ENCODE results near the gene SACS.
A peak's percentile ranks its signal among the peaks of the same experiment; 100 is the strongest.

Gene SACS

DNA sequence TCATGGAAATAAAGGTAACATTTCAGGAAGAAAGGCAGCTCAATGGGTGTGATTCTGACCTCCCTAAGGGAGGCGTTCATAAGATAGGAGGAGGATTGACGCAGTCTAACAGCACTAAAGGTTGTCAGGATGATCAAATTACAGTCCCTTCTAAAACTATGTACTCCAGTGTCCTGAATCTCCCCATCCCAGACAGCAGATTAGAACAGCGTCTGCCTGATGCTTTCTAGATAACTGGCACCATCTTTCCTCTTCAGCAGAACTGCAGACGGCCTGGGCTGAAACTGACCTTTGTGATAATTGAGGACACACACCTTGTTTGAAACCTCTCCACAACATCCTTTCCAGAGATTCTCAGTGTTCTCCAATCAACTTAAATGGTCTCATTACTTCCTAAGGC, 25.5 kb upstream of the SACS start:
- Histone ChIP-seq H2BK15ac (ENCODE audit: low read length) (no peak overlapping the region), H4K91ac (ENCODE audit: low read depth, low read length, poor library complexity) (no peak overlapping the region), H2AK5ac (ENCODE audit: low read depth, low read length) (no peak overlapping the region), H3K4me3 (ENCODE audit: low read length in 2 of 2) (no peak overlapping the region), H2BK5ac (ENCODE audit: low read length) (no peak overlapping the region), H3K4ac (ENCODE audit: low read length) (no peak overlapping the region), H3K9ac (ENCODE audit: low read depth, low read length, poor library complexity) (no peak overlapping the region), H3K4me1 (ENCODE audit: control insufficient read depth in 2 of 2, insufficient read depth in 1 of 2, low read depth in 1 of 2, low read length in 2 of 2) (no peaks in the 10 kb centered on the region), H2BK120ac (ENCODE audit: low read depth, low read length) (no peak overlapping the region), H3K4me2 (ENCODE audit: insufficient read depth, low read length, poor library complexity, severe bottlenecking) (no peak overlapping the region), H3K9me3 (replicated peaks in 1 of 2; ENCODE audit: control insufficient read depth in 2 of 2, insufficient read depth in 1 of 2, low read depth in 1 of 2, low read length in 2 of 2) (no peaks in the 10 kb centered on the region), H3K18ac (ENCODE audit: low read length) (no peak overlapping the region), H3K27ac (replicated peaks; ENCODE audit: low read length) (no peak overlapping the region), H2AFZ (ENCODE audit: low read length) (no peak overlapping the region), H4K8ac (ENCODE audit: low read depth, low read length) (no peak overlapping the region), H3K36me3 (replicated peaks in 1 of 2; ENCODE audit: control insufficient read depth in 2 of 2, insufficient read depth in 2 of 2, low read length in 2 of 2) (no peaks in the 10 kb centered on the region), H3K27me3 (ENCODE audit: control insufficient read depth in 3 of 3, insufficient read depth in 3 of 3, low read depth in 1 of 3, low read length in 3 of 3) (no peaks in the 10 kb centered on the region), H3K23ac (ENCODE audit: low read depth, low read length, poor library complexity) (no peak overlapping the region), H2BK12ac (ENCODE audit: low read length) (no peak overlapping the region), H3K14ac (ENCODE audit: low read length) (no peak overlapping the region), H3K79me1 (ENCODE audit: low read depth, low read length) (no peaks in the 10 kb centered on the region)
- WGBS, 2 donors (ENCODE audit: extremely low coverage in 2 of 2, insufficient read length in 2 of 2, insufficient replicate concordance in 1 of 2): no CpG with 5 or more reads among the region's 4 CpGs
- no peak for DNase-seq (ENCODE audit: low spot score)

DNA sequence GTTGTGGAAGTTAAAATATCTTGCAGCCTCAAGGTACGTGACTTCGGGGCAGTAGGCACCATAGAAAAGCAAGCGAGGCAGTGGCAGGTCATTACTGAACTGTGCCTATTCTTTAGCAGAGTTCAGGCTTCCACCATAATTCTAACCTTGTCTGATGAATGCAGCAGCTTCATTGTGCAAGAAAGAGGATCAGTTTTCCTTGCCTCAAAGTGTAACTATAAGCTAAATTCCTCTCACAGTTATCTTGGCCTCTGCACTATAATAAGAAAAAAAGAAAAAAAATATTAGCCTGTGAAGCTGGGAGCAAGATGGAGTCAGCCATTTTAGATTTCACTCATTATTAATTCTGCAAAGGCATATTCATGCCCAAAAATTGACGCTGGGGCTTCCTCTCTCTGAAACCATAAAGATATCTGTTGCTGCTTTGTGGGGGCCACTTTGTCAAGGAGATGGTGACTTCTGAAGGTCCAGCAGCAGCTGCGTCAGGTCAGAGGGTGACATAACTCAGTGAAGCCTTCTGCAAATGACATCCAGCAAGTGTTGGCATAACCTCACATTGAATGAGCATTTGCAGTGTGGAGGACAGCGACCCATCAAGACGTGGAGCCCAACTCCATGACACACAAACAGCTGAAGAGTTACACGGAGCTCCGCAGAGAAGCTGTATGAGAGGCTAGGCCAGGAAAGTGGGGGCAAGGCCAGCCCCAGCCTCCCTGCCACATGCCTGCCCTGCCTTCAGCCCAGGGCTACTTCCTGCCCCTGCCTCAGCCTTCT, 23.1 kb upstream of the SACS start:
- Histone ChIP-seq H2AFZ (ENCODE audit: low read length) (peak overlapping the region; percentile 11), H4K8ac (ENCODE audit: low read depth, low read length) (no peak overlapping the region), H3K23ac (ENCODE audit: low read depth, low read length, poor library complexity) (no peak overlapping the region), H3K27ac (replicated peaks; ENCODE audit: low read length) (no peak overlapping the region), H2BK120ac (ENCODE audit: low read depth, low read length) (no peak overlapping the region), H2BK12ac (ENCODE audit: low read length) (no peak overlapping the region), H3K4me3 (ENCODE audit: low read length in 2 of 2) (no peak overlapping the region), H3K4ac (ENCODE audit: low read length) (no peak overlapping the region), H3K79me1 (ENCODE audit: low read depth, low read length) (no peaks in the 10 kb centered on the region), H3K9ac (ENCODE audit: low read depth, low read length, poor library complexity) (no peak overlapping the region), H3K4me1 (ENCODE audit: control insufficient read depth in 2 of 2, insufficient read depth in 1 of 2, low read depth in 1 of 2, low read length in 2 of 2) (no peaks in the 10 kb centered on the region), H2AK5ac (ENCODE audit: low read depth, low read length) (no peak overlapping the region), H2BK15ac (ENCODE audit: low read length) (peak overlapping the region; percentile 22), H4K91ac (ENCODE audit: low read depth, low read length, poor library complexity) (no peak overlapping the region), H3K14ac (ENCODE audit: low read length) (no peak overlapping the region), H3K4me2 (ENCODE audit: insufficient read depth, low read length, poor library complexity, severe bottlenecking) (no peak overlapping the region), H3K27me3 (ENCODE audit: control insufficient read depth in 3 of 3, insufficient read depth in 3 of 3, low read depth in 1 of 3, low read length in 3 of 3) (no peaks in the 10 kb centered on the region), H3K9me3 (replicated peaks in 1 of 2; ENCODE audit: control insufficient read depth in 2 of 2, insufficient read depth in 1 of 2, low read depth in 1 of 2, low read length in 2 of 2) (no peaks in the 10 kb centered on the region), H3K18ac (ENCODE audit: low read length) (no peak overlapping the region), H2BK5ac (ENCODE audit: low read length) (no peak overlapping the region), H3K36me3 (replicated peaks in 1 of 2; ENCODE audit: control insufficient read depth in 2 of 2, insufficient read depth in 2 of 2, low read length in 2 of 2) (no peaks in the 10 kb centered on the region)
- WGBS, 2 donors (ENCODE audit: extremely low coverage in 2 of 2, insufficient read length in 2 of 2, insufficient replicate concordance in 1 of 2): no CpG with 5 or more reads among the region's 9 CpGs
- no peak for DNase-seq (ENCODE audit: low spot score)

DNA sequence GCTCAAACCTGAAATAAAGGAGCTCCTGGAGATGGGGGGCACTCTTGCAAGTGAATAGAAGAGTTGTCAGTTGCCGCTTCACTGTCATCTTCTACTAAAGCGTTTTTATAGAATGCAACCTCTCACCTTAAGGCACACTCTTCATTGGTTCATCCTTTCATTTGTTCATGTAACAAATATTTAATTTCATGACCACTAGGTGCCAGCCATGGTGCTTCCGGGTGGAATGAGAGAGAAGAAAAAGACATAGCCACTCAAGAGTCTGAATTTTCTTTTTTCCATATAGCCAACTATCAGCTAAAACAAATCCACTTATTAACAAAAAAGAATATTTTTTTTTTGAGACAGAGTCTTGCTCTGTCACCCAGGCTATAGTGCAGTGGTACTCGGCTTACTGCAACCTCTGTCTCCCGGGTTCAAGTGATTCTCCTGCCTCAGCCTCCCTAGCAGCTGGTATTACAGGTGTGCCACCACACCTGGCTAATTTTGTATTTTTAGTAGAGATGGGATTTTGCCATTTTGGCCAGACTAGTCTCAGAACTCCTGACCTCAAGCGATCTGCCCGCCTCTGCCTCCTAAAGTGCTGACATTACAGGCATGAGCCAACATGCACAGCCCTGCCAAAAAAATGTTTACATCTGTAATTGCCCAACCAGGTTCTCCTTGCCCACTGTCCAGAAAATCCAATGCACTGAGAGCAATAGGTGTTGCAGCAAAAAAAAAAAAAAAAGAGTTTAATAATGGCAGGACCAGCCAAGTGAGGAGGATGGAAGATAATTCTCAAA, 22.1 kb upstream of the SACS start:
- no peak overlapping the region for H2BK5ac ChIP-seq (ENCODE audit: low read length)
- WGBS, 2 donors (ENCODE audit: extremely low coverage in 2 of 2, insufficient read length in 2 of 2, insufficient replicate concordance in 1 of 2): no CpG with 5 or more reads among the region's 7 CpGs
- no peaks in the 10 kb centered on the region for H3K36me3 ChIP-seq (replicated peaks in 1 of 2; ENCODE audit: control insufficient read depth in 2 of 2, insufficient read depth in 2 of 2, low read length in 2 of 2)

DNA sequence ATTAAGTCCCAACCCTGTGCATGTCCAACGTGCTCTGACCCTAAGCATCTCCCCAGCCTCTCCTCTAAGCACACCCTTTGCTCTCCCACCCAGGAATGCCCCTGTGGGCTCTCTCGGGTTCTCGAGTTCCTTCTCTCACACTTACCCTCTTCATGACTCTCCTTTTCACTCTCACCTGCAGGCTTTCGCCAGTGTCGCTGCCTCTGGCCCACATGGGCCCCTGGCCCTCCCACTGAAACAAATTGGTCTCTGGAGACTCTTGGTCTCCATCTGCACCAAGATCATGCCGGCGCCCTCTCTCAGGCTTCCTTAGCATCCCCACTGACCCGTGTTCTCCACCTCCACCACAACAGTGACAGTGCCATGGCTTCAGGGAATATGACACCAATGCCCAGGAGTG, 19.6 kb upstream of the SACS start:
- no peaks in the 10 kb centered on the region for H3K27me3 ChIP-seq (ENCODE audit: control insufficient read depth in 3 of 3, insufficient read depth in 3 of 3, low read depth in 1 of 3, low read length in 3 of 3)
- no peak overlapping the region for H3K9ac ChIP-seq (ENCODE audit: low read depth, low read length, poor library complexity)
- H3K4me1 ChIP-seq (ENCODE audit: control insufficient read depth in 2 of 2, insufficient read depth in 1 of 2, low read depth in 1 of 2, low read length in 2 of 2): peaks cover 13 to 20% of the 10 kb centered on the region in 2 donors
- H2BK15ac ChIP-seq (ENCODE audit: low read length): no peak overlapping the region
- no peaks in the 10 kb centered on the region for H3K79me1 ChIP-seq (ENCODE audit: low read depth, low read length)
- no peak overlapping the region for H3K14ac ChIP-seq (ENCODE audit: low read length)
- no peak overlapping the region for H3K18ac ChIP-seq (ENCODE audit: low read length)
- no CpG with 5 or more reads among the region's 8 CpGs for whole genome bisulfite sequencing, 2 donors (ENCODE audit: extremely low coverage in 2 of 2, insufficient read length in 2 of 2, insufficient replicate concordance in 1 of 2)
- no peak overlapping the region for H2BK120ac ChIP-seq (ENCODE audit: low read depth, low read length)
- H4K91ac ChIP-seq (ENCODE audit: low read depth, low read length, poor library complexity): no peak overlapping the region
- no peaks in the 10 kb centered on the region for H3K9me3 ChIP-seq (replicated peaks in 1 of 2; ENCODE audit: control insufficient read depth in 2 of 2, insufficient read depth in 1 of 2, low read depth in 1 of 2, low read length in 2 of 2)
- H3K27ac ChIP-seq (replicated peaks; ENCODE audit: low read length): no peak overlapping the region
- no peaks in the 10 kb centered on the region for H3K36me3 ChIP-seq (replicated peaks in 1 of 2; ENCODE audit: control insufficient read depth in 2 of 2, insufficient read depth in 2 of 2, low read length in 2 of 2)
- no peak overlapping the region for H2BK5ac ChIP-seq (ENCODE audit: low read length)
- H2AK5ac ChIP-seq (ENCODE audit: low read depth, low read length): no peak overlapping the region
- no peak overlapping the region for H3K23ac ChIP-seq (ENCODE audit: low read depth, low read length, poor library complexity)
- no peak overlapping the region for H3K4me3 ChIP-seq (ENCODE audit: low read length in 2 of 2)
- no peak for DNase-seq (ENCODE audit: low spot score)
- no peak overlapping the region for H3K4me2 ChIP-seq (ENCODE audit: insufficient read depth, low read length, poor library complexity, severe bottlenecking)
- H2AFZ ChIP-seq (ENCODE audit: low read length): no peak overlapping the region
- H4K8ac ChIP-seq (ENCODE audit: low read depth, low read length): no peak overlapping the region
- H3K4ac ChIP-seq (ENCODE audit: low read length): no peak overlapping the region
- H2BK12ac ChIP-seq (ENCODE audit: low read length): no peak overlapping the region

More for the DNA sequence above, 22.1 kb upstream of the SACS start:
- Histone ChIP-seq H3K79me1 (ENCODE audit: low read depth, low read length) (no peaks in the 10 kb centered on the region), H2AFZ (ENCODE audit: low read length) (no peak overlapping the region), H3K14ac (ENCODE audit: low read length) (no peak overlapping the region), H2BK120ac (ENCODE audit: low read depth, low read length) (no peak overlapping the region), H2AK5ac (ENCODE audit: low read depth, low read length) (no peak overlapping the region), H4K8ac (ENCODE audit: low read depth, low read length) (no peak overlapping the region), H3K4me1 (ENCODE audit: control insufficient read depth in 2 of 2, insufficient read depth in 1 of 2, low read depth in 1 of 2, low read length in 2 of 2) (peaks cover 7 to 8% of the 10 kb centered on the region in 2 donors), H3K9me3 (replicated peaks in 1 of 2; ENCODE audit: control insufficient read depth in 2 of 2, insufficient read depth in 1 of 2, low read depth in 1 of 2, low read length in 2 of 2) (no peaks in the 10 kb centered on the region), H2BK12ac (ENCODE audit: low read length) (no peak overlapping the region), H3K18ac (ENCODE audit: low read length) (no peak overlapping the region), H3K4me3 (ENCODE audit: low read length in 2 of 2) (no peak overlapping the region), H3K23ac (ENCODE audit: low read depth, low read length, poor library complexity) (no peak overlapping the region), H4K91ac (ENCODE audit: low read depth, low read length, poor library complexity) (no peak overlapping the region), H3K4ac (ENCODE audit: low read length) (no peak overlapping the region), H3K27ac (replicated peaks; ENCODE audit: low read length) (no peak overlapping the region), H3K4me2 (ENCODE audit: insufficient read depth, low read length, poor library complexity, severe bottlenecking) (no peak overlapping the region), H3K27me3 (ENCODE audit: control insufficient read depth in 3 of 3, insufficient read depth in 3 of 3, low read depth in 1 of 3, low read length in 3 of 3) (no peaks in the 10 kb centered on the region), H2BK15ac (ENCODE audit: low read length) (no peak overlapping the region), H3K9ac (ENCODE audit: low read depth, low read length, poor library complexity) (no peak overlapping the region)
- no peak for DNase-seq (ENCODE audit: low spot score)

Measured in neuronal stem cell (in vitro differentiated cells).